ENCODE results near the gene IARS1. TPM values are rescaled to one million over a fixed set of nuclear protein-coding genes. Genes with fewer than 3 reads are reported as not detected.

IARS1 gene
- total RNA-seq, 1 donor from 2014 or later: 54.2 TPM

DNA sequence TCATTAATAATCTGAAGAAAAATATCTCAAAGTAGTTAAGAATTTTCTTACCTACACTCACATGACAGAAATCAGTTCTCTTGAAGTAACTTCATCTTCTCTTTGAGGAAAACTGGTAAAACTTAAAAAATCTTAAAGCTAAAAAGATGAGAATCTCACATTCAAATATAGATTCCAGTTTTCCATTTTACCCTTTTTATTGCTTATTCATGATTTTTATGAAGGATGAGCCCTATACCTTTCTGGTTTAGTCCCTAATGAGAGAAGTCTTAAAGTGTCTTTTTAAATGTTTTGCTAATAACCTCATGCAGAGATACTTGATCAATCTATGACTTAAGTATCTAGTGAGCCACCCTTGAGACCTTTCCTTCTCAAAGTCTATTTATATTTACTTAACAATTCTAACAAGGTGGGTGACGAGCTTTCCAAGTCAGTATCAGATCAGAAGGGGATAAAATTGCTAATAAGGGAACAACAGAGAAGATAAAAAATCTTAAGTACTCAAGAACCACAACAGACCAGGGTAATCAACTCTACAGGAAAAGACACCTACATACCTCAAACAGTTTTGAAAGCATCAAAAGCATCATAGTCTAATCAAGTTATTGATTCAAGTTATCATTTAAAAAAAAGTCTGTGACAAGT lies 2.6 kb downstream of the IARS1 start:
- intact Hi-C loops (cut with micrococcal nuclease): no loop called here
- Histone ChIP-seq H3K27ac (replicated peaks) (no peak overlapping the region), H3K4me3 (no peak overlapping the region), H3K36me3 (peaks cover 33% of the 10 kb centered on the region), H3K4me1 (peaks cover 42% of the 10 kb centered on the region), H3K27me3 (ENCODE audit: low read depth) (no peaks in the 10 kb centered on the region), H3K9me3 (replicated peaks) (no peaks in the 10 kb centered on the region)
- DNase-seq: no peak
- TF ChIP-seq, protein P1, sequence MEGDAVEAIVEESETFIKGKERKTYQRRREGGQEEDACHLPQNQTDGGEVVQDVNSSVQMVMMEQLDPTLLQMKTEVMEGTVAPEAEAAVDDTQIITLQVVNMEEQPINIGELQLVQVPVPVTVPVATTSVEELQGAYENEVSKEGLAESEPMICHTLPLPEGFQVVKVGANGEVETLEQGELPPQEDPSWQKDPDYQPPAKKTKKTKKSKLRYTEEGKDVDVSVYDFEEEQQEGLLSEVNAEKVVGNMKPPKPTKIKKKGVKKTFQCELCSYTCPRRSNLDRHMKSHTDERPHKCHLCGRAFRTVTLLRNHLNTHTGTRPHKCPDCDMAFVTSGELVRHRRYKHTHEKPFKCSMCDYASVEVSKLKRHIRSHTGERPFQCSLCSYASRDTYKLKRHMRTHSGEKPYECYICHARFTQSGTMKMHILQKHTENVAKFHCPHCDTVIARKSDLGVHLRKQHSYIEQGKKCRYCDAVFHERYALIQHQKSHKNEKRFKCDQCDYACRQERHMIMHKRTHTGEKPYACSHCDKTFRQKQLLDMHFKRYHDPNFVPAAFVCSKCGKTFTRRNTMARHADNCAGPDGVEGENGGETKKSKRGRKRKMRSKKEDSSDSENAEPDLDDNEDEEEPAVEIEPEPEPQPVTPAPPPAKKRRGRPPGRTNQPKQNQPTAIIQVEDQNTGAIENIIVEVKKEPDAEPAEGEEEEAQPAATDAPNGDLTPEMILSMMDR (IDR thresholded peaks at IDR 0.05; ENCODE audit: borderline replicate concordance): no peak

- peaks cover 31% of the 10 kb centered on the region for H3K4me1 ChIP-seq
- TF ChIP-seq, protein P1 (IDR thresholded peaks at IDR 0.05; ENCODE audit: borderline replicate concordance): no peak
- H3K27me3 ChIP-seq (ENCODE audit: low read depth): no peaks in the 10 kb centered on the region
- H3K36me3 ChIP-seq: peaks cover 44% of the 10 kb centered on the region
- DNase-seq: no peak
- no peak overlapping the region for H3K27ac ChIP-seq (replicated peaks)
- no peaks in the 10 kb centered on the region for H3K9me3 ChIP-seq (replicated peaks)
- H3K4me3 ChIP-seq: no peak overlapping the region
- intact Hi-C loops (cut with micrococcal nuclease): no loop called here
Observed at GRCh38 chr9:92289708-92290390, 3.6 kb downstream of the IARS1 start.

DNA sequence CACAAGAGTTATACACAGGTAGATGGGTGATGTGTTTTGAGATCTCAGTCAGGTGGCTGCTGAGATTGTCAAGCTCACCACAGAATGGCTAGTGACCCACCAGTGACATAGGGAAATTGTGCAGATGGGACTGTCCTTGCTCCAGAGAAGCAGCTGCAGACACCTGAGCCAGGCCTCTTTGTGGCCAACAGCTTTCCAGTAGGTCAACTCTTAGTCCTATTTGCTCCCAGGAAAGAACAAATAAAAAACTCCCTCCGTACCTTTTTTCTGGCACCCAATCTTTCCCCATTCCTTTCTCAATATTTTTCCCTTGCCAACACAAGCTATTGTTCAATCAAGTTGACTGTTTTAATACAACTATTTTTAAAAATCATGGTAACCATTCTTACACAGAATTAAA lies 14.2 kb downstream of the IARS1 start:
- H3K9me3 ChIP-seq (replicated peaks): no peaks in the 10 kb centered on the region
- H3K27ac ChIP-seq (replicated peaks): no peak overlapping the region
- peaks cover 96% of the 10 kb centered on the region for H3K36me3 ChIP-seq
- intact Hi-C loops (cut with micrococcal nuclease): no loop called here
- no peaks in the 10 kb centered on the region for H3K27me3 ChIP-seq (ENCODE audit: low read depth)
- DNase-seq: no peak
- no peak overlapping the region for H3K4me3 ChIP-seq
- TF ChIP-seq, protein P1 (IDR thresholded peaks at IDR 0.05; ENCODE audit: borderline replicate concordance): no peak
- H3K4me1 ChIP-seq: no peaks in the 10 kb centered on the region

GRCh38 chr9:92278110-92278509 lies 15.4 kb downstream of the IARS1 start:
- Histone ChIP-seq H3K4me1 (no peaks in the 10 kb centered on the region), H3K27ac (replicated peaks) (no peak overlapping the region), H3K27me3 (ENCODE audit: low read depth) (no peaks in the 10 kb centered on the region), H3K4me3 (no peak overlapping the region), H3K9me3 (replicated peaks) (no peaks in the 10 kb centered on the region), H3K36me3 (peaks cover 96% of the 10 kb centered on the region)
- intact Hi-C loops (cut with micrococcal nuclease): no loop called here
- TF ChIP-seq, protein P1 (IDR thresholded peaks at IDR 0.05; ENCODE audit: borderline replicate concordance): no peak
- DNase-seq: no peak

DNA sequence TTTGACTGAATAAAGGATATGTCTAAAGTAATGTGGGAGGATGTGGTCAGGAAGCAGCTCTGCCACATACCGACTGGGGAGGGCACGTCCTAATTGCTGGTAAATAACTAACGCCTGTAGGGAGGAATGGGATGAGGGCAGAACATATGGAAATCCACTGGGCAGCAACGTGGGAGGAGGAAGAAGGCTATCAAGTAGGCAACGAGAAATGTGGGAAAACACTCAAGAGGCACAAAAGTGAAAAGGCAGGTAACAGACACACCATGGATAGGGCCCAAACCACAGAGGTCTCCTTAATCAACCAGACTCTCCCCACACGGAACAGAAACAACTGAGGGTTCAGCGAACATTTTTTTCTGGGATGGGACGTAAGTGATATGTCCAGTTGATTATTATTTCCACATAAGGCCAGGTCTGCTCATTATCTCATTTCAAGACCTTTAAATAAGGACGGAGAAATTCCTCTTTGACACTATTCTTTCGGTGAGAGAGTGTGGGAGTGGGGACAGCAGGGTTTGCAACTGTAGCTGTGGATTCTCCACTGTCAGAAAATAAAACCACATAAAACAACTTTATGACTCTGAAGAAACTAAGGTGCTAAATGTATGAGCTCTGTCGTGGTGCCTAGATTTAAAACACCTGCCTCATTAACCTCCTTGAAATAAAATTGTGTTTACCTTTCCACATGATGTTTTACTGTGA lies 17.0 kb downstream of the IARS1 start:
- DNase-seq: no peak
- H3K9me3 ChIP-seq (replicated peaks): no peaks in the 10 kb centered on the region
- H3K27ac ChIP-seq (replicated peaks): no peak overlapping the region
- H3K36me3 ChIP-seq: peaks cover 96% of the 10 kb centered on the region
- no peak overlapping the region for H3K4me3 ChIP-seq
- intact Hi-C loops (cut with micrococcal nuclease): no loop called here
- no peaks in the 10 kb centered on the region for H3K4me1 ChIP-seq
- TF ChIP-seq, protein P1 (IDR thresholded peaks at IDR 0.05; ENCODE audit: borderline replicate concordance): no peak
- no peaks in the 10 kb centered on the region for H3K27me3 ChIP-seq (ENCODE audit: low read depth)

Measured in left ventricle myocardium inferior (tissue), 1 donor.